ENCODE measurements around the gene POR. TPM values are rescaled to one million over a fixed set of nuclear protein-coding genes. Genes with fewer than 3 reads are reported as not detected.

POR gene
- total and polyA plus RNA-seq, 2 of the 8 experiments (the other 6 are each of a cell fraction or from before 2014, with no cell fraction given) = 98.7 to 144 TPM

GRCh38 chr7:75953931-75954330, 39.0 kb downstream of the POR start (continued):
- no peak for TF ChIP-seq CHD7 (IDR thresholded peaks at IDR 0.05; ENCODE audit: insufficient replicate concordance, low read length)
- no peak for TF ChIP-seq SP4 (IDR thresholded peaks at IDR 0.05; ENCODE audit: low read length)
- no peak for TF ChIP-seq CHD2 (IDR thresholded peaks at IDR 0.05; ENCODE audit: low read length)
- TF ChIP-seq EZH2 (IDR thresholded peaks at IDR 0.05; ENCODE audit: low read depth, low read length, severe bottlenecking) = no peak
- TF ChIP-seq TCF12 (IDR thresholded peaks at IDR 0.05; ENCODE audit: low read depth, low read length) = no peak
- TF ChIP-seq TAF7 (optimal IDR thresholded peaks at IDR 0.05; ENCODE audit: borderline replicate concordance, low read depth, low read length) = no peak
- no peak for TF ChIP-seq RXRA (IDR thresholded peaks at IDR 0.05; ENCODE audit: insufficient read depth, low read depth, low read length)
- TF ChIP-seq NANOG (IDR thresholded peaks at IDR 0.05; ENCODE audit: insufficient read depth, low read depth, low read length, poor library complexity, severe bottlenecking) = no peak
- no peak for TF ChIP-seq ASH2L (IDR thresholded peaks at IDR 0.05; ENCODE audit: low read length)
- no peak for TF ChIP-seq EP300 (IDR thresholded peaks at IDR 0.05; ENCODE audit: borderline replicate concordance in 1 of 2, low read depth in 2 of 2, low read length in 2 of 2)
- TF ChIP-seq YY1 (IDR thresholded peaks at IDR 0.05; ENCODE audit: low read depth, low read length) = no peak
- no peak for TF ChIP-seq KDM5A (IDR thresholded peaks at IDR 0.05; ENCODE audit: low read length)
- no peak for TF ChIP-seq JUND (IDR thresholded peaks at IDR 0.05; ENCODE audit: low read length)
